ENCODE measurements around the gene SPDEF.

DNA sequence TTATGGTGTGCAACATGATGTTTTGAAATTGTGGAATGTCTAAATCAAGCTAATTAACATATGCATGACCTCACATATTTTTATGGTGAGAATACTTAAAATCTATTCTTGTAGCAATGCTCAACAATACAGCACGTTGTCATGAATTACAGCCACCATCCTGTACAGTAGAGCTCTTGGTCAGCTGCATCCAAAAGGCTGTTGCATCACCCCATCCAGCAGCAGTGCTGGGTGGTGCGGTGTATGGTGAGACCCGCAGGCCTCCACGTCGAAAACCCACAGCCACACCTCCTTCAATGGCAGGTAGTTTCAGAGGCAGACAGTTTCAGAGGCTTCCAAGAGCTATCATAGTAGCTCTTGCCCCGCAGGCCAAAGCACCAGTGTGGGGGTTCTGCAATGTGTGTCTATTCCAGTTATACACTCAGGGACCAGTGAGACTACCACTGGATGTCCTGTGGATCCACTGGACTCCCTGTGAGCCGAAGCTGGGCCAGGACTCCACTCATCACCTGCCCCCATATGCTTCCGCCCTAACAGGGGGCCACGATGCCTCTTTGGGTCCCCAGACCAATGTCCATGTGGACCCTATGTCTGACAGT is 66.8 kb downstream of the SPDEF start:
- no peak for TF ChIP-seq CTCF (conservative IDR thresholded peaks at IDR 0.05; ENCODE audit: low read length)
- no peak for TF ChIP-seq EZH2phosphoT487 (IDR thresholded peaks at IDR 0.05; ENCODE audit: borderline replicate concordance, low read depth, low read length)
